LHCN-M2 (cell line): ENCODE measurements around the gene SULT1B1. TPM values are rescaled to one million over a fixed set of nuclear protein-coding genes. Genes with fewer than 3 reads are reported as not detected.
"Not testable (repeated sequence)": the region's sequence is repeated elsewhere in the genome, so short reads cannot be mapped to it uniquely, and the experiment has no call there.

ENCODE experiments used
- DNase-seq: peaks from one replicate; pipeline ENCODE4 v3.0.0-alpha.2; 2012; ENCODE audit warnings: low read depth
- polyA plus RNA-seq: library from polyadenylated mRNA; unstranded; fragments of >200 nt; gene quantifications from one replicate; pipeline ENCODE4 v1.2.1, GENCODE V29; 2012; ENCODE audit warnings: missing spikeins
- total RNA-seq: library from RNA; depleted of rRNA; stranded (reverse); fragments of >200 nt; gene quantifications from 2 replicates; pipeline ENCODE4 v1.2.3, GENCODE V29; 2014; rRNA removed

The SULT1B1 gene
- total RNA-seq = 0.17 and 0.58 TPM in 2 replicates
- 0.01 TPM for polyA plus RNA-seq

- DNase-seq = peak; percentile 49
Measured at GRCh38 chr4:69760455-69760854, at the start of gene SULT1B1. Gene SULT1B1, minus strand, starts transcription at chr4:69760620. Its CDS starts 5,403 bp downstream, at chr4:69755217.

DNA sequence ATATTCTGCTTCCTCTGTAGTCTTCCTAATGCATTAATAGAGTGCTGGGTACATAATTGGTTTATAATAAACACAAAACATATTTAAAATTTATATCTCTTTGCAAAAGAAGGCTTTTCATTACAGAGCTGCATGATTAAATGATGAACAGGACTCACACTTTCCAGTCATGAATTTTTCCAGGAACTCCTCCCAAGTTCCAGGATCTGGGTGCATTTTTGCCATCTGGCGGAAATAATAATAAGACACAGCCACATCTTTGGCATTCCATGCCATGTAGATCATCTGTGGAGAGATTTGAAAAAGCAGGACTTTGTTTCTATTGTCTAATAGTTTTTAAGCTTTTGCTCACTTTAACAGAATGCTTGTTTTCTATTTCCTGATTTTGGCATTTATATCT lies 40.2 kb upstream of the SULT1B1 start:
- peak; percentile 79 for DNase-seq

DNA sequence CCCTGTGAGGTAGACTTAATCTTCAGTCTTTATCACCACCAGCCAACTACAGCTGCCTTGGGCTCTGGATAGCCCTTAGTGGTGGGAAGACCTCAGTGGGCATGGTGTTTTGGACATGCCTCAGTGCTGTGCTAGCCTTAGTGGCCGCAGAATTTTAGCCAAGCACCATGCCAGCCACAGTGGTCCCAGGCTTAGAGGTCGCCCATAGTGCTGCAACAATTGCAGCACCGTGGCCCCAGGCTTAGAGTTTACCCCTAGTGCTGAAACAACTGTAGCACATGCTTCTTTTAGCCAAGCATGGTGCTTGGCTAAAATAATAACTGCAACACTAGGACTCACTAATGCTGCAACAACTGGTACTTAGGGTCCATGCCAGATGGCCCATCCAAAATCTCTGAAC lies 38.9 kb upstream of the SULT1B1 start:
- no peak for DNase-seq

DNA sequence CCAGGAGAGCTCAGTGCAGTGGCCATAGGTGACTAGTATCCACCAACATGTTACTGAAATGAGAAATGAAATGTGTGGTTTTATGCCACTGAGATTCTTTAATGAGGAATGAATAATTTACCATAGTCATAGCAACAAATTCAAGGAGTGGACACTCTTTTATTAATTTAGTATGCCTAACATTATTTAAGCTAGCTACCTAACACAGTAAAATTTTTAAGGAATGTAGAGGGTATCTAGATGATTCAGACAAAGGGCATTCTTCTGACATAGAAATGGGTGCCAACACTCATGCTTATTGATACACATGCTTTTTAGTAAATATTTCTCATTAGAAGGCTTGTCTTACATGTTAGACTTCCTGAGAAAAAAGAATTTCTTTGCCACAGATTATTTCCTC lies 33.3 kb upstream of the SULT1B1 start:
- no peak for DNase-seq

- no peak for DNase-seq
Measured at GRCh38 chr4:69787879-69788278, 27.5 kb upstream of the SULT1B1 start.

- no peak for DNase-seq
Measured at GRCh38 chr4:69786547-69786946, 26.1 kb upstream of the SULT1B1 start.

DNA sequence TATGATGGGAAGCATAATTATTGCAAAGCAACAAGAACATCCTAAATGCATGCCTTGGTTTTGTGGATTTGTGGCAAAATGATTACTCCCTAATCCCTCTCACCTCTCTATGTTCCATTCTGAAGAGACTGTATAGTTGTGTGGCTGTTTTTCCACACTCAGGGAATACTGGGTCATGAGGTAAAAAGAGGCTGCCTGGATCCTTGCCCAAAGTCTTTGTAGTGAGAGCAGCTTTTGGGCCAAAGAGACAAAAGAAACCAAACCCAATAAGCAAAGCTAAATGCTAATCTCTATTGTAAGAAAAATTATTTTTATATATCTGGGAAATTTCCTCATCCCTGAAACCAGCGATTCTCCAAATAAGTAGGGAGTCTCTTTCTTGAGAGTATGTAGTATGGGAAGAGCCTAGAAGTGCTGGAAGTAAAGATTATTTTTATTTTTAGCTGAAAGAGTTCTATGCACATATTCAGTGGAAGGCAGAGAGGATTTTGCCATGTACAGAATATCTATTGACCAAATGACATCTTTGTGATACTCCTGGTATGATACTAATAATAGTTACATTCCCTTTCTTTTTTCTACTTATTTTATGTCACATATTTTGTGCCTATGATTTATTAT lies 24.9 kb upstream of the SULT1B1 start:
- no peak for DNase-seq

GRCh38 chr4:69782651-69783310 lies 22.4 kb upstream of the SULT1B1 start:
- no peak for DNase-seq

DNA sequence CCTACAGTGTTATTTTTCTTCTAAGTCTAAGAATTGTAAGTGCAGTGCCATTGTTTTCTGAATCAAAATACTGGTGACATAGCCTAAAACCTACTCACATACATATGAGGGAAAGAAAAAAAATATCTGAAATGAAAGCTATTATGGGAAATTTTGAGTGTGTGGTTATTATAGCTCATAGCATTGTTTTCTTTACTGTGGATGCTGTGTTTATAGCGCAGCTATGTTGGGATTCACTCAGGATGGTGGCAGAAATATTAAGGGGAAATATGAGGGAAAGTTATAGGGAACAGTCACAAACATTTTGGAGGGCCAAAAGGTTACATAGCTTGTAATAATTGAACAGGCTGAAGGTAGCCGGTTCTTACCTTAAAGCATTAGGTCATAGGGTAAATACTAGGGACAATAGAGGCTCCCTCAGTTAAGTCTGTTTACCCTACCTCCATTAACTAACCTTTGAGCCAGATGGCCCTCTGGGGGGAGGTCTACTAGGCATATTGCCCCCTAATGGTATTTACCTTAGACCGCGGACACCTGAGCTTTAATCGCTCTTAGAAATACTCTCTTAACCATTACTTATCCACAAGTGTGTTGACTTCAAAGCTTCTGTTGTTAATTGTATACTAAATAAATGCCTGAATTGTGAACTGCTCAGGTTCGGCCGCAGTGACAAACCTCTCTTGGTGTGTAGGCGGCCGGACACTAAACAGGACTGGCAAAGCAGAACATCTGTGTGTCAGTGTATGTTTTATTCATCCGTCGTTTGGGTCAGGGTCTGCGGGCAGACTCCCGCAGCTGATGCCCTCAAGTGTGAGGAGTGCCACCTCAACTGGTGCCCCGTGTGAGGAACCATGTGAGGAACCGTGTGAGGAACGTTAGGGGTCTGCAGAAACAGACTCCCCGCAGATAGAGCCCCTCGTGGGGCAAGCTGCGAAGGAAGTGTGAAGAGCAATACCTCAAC lies 21.3 kb upstream of the SULT1B1 start:
- DNase-seq = no peak

- DNase-seq = no peak
Measured at GRCh38 chr4:69780141-69780540, 19.7 kb upstream of the SULT1B1 start.

- no peak for DNase-seq
Measured at GRCh38 chr4:69776696-69777095, 16.3 kb upstream of the SULT1B1 start.

- DNase-seq = no peak
Measured at GRCh38 chr4:69775321-69775867, 15.0 kb upstream of the SULT1B1 start.

- DNase-seq = no peak
Measured at GRCh38 chr4:69773484-69773883, 13.1 kb upstream of the SULT1B1 start.

- not testable (repeated sequence) for DNase-seq
Measured at GRCh38 chr4:69768554-69768953, 8.1 kb upstream of the SULT1B1 start.

GRCh38 chr4:69765751-69766150 lies 5.3 kb upstream of the SULT1B1 start:
- no peak for DNase-seq

DNA sequence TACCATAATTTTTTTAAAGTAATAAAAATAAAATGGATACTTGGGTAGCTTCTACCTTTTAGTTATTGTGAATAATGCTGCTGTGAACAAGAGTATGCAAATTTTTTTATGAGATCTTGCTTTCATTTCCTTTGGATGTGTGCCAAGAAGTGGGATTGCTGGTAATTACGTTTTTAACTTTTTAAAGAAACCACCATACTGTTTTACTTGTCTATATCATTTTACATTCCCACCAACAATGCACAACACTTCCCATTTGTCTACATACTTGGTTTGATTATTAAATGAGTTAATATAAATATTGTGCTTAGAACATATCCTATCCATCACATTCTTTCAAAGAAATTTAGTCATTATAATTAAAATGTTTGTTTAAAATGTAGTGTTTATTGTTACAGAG lies 3.9 kb upstream of the SULT1B1 start:
- no peak for DNase-seq

- DNase-seq = no peak
Measured at GRCh38 chr4:69763233-69763632, 2.8 kb upstream of the SULT1B1 start.

DNA sequence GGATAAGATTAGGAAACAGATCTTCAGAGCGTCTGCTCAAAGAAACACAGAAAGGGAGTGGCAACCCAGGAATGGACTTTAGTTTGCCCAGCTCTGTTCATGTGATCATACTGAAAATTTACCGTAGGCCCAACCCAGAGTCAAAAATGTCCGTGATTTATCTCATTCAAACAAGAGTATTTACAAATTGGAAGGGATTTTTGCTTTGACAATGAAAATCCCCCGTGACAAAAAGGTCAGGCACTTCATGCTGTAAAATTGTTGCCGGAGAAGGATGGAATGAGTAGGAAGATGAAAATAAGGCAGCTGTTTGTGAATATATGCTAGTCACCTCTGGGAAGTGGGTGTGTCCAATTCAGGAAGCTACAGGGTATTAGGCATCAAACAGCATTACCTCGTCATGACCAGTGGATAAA lies 1.2 kb downstream of the SULT1B1 start:
- DNase-seq = peak; percentile 43

- DNase-seq = no peak
Measured at GRCh38 chr4:69757464-69757863, 3.0 kb downstream of the SULT1B1 start.

DNA sequence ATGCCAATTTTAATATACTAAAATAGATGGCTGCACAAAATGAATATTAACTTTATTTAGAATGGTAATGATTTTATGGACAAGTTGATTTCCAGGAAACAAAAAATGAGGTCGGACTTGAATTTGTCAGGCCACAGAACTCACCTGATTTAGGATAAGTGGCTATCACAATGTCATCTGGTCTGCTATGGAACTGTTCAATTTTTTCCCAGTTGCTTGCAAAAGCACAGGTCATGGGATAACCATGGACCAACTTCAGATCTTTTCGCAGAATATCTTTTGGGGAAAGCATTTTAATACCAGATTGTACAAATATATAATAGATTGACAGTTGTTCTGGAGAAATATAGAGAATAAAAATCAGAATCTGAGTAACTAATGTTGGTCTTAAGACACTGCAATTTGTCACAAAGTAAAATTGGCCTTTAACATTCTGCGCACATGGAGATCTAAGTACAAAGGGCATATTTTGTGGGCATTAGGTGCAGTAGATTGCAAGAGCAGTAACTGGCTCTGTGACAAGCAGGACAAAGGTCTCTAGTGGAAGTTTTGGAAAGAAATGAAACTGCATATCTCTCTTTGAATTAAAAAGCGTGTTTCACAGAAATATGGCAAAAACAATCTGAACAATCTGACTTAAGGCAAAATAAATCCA lies 5.4 kb downstream of the SULT1B1 start:
- no peak for DNase-seq

GRCh38 chr4:69753686-69754085 lies 6.7 kb downstream of the SULT1B1 start:
- DNase-seq = peak; percentile 90
